ENCODE data around the gene TBC1D22B.

- TF ChIP-seq CTCF (IDR thresholded peaks at IDR 0.05; ENCODE audit: extremely low read depth in 1 of 2, insufficient read depth in 1 of 2, low read depth in 1 of 2, low read length in 2 of 2) (no peak), POLR2AphosphoS5 (IDR thresholded peaks at IDR 0.05; ENCODE audit: insufficient read depth, low read depth, low read length) (no peak), POLR2A (IDR thresholded peaks at IDR 0.05; ENCODE audit: low read depth, low read length) (no peak), FOS (IDR thresholded peaks at IDR 0.05; ENCODE audit: borderline replicate concordance, insufficient read depth, low read length) (no peak), EZH2 (IDR thresholded peaks at IDR 0.05; ENCODE audit: borderline replicate concordance, low read depth, low read length, severe bottlenecking) (no peak)
Observed at GRCh38 chr6:37298958-37299357, 41.4 kb downstream of the TBC1D22B start.

All from endothelial cell of umbilical vein (primary cell).